Natural killer cell treated with Interleukin-12 subunit alpha and Interleukin-12 subunit beta and Interleukin-15 and Interleukin-18, amount 100 ng/mL, for 72 hours (primary cell): ENCODE data around the gene VWA8. TPM values are rescaled to one million over a fixed set of nuclear protein-coding genes. Genes with fewer than 3 reads are reported as not detected.
"Not testable (repeated sequence)": the region's sequence is repeated elsewhere in the genome, so short reads cannot be mapped to it uniquely, and the experiment has no call there.

Source experiments
- ATAC-seq, 2 donors: fragments of 150-1000 bp; cut with Tn5 transposase in 1 of 2; sonication (Bioruptor Pico), chemical (Tn5 transposase) in 1 of 2; 2 replicates each; pipeline ENCODE4 v1.10.0; 2021
- DNase-seq: peaks from one replicate; pipeline ENCODE4 v3.0.0; 2022; ENCODE audit warnings: low spot score
- H3K27ac Mint-ChIP-seq, 2 donors: 1 replicate in 1 of 2; 2 replicates in 1 of 2; pipeline ENCODE4 v1.8.0; 2022; ENCODE audit warnings: mixed read lengths in 2 of 2, mild to moderate bottlenecking in 1 of 2, moderate library complexity in 1 of 2
- H3K27me3 Mint-ChIP-seq, 2 donors: 1 replicate in 1 of 2; 2 replicates in 1 of 2; pipeline ENCODE4 v1.8.0; 2022; ENCODE audit warnings: mixed read lengths in 2 of 2
- H3K36me3 Mint-ChIP-seq: one replicate; pipeline ENCODE4 v1.8.0; 2022; ENCODE audit warnings: mixed read lengths
- H3K4me1 Mint-ChIP-seq, 2 donors: 1 replicate in 1 of 2; 2 replicates in 1 of 2; pipeline ENCODE4 v1.8.0; 2022; ENCODE audit warnings: low read depth in 2 of 2, mixed read lengths in 2 of 2, mild to moderate bottlenecking in 1 of 2
- H3K4me3 Mint-ChIP-seq: one replicate; pipeline ENCODE4 v1.8.0; 2022; ENCODE audit warnings: mixed read lengths
- H3K9me3 Mint-ChIP-seq: 2 replicates; pipeline ENCODE4 v1.8.0; 2022; ENCODE audit warnings: mixed read lengths
- total RNA-seq, 2 donors: library from RNA; stranded (reverse); gene quantifications; one replicate each; pipeline ENCODE4 v1.2.3, GENCODE V29; 2022

Gene VWA8
- total RNA-seq, 2 donors from 2014 or later, result 15.6 to 24.0 TPM

DNA sequence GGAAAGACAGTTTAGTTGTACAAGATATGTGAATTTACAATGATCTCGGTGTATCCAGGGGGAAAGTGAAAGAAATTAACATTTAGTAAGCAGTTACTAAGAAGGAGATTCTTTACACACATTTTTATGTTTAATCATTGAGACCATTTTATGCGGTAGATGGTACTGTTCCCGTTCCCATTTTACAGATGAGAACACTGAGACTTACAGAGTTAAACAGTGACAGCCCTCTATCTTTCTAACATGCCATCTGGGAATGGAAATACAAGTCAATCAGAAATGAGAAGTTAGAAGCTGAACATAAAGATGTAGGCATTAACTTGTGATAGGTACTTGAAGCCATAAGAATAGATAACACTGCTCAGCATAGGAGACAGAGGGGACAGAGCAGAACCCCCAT, 144.9 kb downstream of the VWA8 start:
- no peaks in the 10 kb centered on the region for H3K9me3 Mint-ChIP-seq
- no peak overlapping the region for H3K4me3 Mint-ChIP-seq
- no peak for ATAC-seq
- H3K27ac Mint-ChIP-seq, result no peak overlapping the region
- H3K27me3 Mint-ChIP-seq, result no peaks in the 10 kb centered on the region
- no peak for DNase-seq
- H3K36me3 Mint-ChIP-seq, result peaks cover 12% of the 10 kb centered on the region
- peaks cover 13 to 16% of the 10 kb centered on the region in 2 donors for H3K4me1 Mint-ChIP-seq

GRCh38 chr13:41813426-41813825, 147.5 kb downstream of the VWA8 start:
- H3K27me3 Mint-ChIP-seq, result no peaks in the 10 kb centered on the region
- peaks cover 28% of the 10 kb centered on the region for H3K36me3 Mint-ChIP-seq
- peaks cover 27 to 31% of the 10 kb centered on the region in 2 donors for H3K4me1 Mint-ChIP-seq
- DNase-seq, result no peak
- ATAC-seq, result no peak
- H3K4me3 Mint-ChIP-seq, result no peak overlapping the region
- no peak overlapping the region for H3K27ac Mint-ChIP-seq
- no peaks in the 10 kb centered on the region for H3K9me3 Mint-ChIP-seq

DNA sequence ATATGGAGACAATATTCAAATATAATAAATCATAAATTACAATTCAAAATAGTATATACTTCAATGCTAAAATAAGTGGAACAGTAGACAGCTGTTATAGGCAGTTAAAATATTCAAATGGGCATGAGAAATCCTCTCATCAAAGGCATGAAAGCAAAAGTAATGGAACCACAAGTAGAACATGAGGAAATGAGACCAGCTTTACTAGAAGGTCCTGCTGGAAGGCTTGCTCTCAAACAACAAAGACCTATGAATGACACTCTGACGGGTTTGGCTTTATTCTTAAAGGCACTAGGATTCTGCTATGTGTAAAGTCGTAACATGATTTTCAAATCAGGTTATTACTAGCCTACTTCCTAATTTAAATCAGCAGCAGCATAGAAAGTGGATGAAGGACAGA, 148.1 kb downstream of the VWA8 start:
- Mint-ChIP-seq H3K27ac (no peak overlapping the region), H3K9me3 (no peaks in the 10 kb centered on the region), H3K4me1 (peaks cover 31 to 36% of the 10 kb centered on the region in 2 donors), H3K4me3 (no peak overlapping the region), H3K27me3 (no peaks in the 10 kb centered on the region), H3K36me3 (peaks cover 33% of the 10 kb centered on the region)
- ATAC-seq, result no peak
- no peak for DNase-seq

DNA sequence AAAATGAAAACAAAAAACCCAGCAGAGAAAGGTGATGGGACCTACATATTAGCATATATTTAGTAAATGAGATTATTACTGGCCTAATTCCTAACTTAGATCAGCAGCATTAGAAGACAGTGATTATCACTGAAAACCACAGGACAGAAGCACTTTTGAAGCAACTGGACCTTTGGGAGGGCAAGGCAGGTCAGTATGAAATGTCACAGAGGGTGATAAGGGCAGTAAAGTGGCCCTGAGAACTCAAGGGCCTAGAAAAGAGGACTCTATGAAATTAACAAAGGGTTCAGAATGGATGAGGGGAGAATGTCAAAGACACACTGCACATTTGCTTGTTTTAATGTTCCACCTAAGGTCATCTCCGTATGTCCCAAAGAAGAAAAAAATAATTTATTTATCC, 148.7 kb downstream of the VWA8 start:
- no peaks in the 10 kb centered on the region for H3K9me3 Mint-ChIP-seq
- peak overlapping the region; percentile 49 for H3K4me3 Mint-ChIP-seq
- no peak for ATAC-seq
- no peak for DNase-seq
- H3K27me3 Mint-ChIP-seq, result no peaks in the 10 kb centered on the region
- peak overlapping the region in 1 of 2 donors; percentile 20 for H3K27ac Mint-ChIP-seq
- peaks cover 34% of the 10 kb centered on the region for H3K36me3 Mint-ChIP-seq
- peaks cover 31 to 36% of the 10 kb centered on the region in 2 donors for H3K4me1 Mint-ChIP-seq

DNA sequence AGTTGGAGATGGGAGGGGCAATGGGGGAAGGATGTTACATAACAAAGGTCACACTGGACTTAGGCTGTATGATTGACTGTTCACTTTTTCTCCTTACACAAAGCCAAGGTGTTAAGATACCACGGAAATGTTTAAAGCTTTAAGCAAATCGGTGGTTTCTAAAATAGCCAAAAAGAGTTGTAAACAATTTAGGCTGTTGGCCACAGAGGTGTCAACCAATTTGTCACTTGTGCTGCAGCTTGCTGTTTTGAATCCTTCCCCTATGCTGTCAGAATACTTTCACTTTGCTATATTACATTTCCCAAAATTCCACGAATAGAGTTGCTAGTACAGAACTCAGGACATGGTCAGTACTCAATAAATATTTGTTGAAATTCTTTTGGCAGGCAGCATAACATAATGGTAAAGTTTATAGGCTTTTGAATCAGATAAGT, 149.3 kb downstream of the VWA8 start:
- Mint-ChIP-seq H3K9me3 (no peaks in the 10 kb centered on the region), H3K4me1 (peaks cover 31 to 36% of the 10 kb centered on the region in 2 donors), H3K27ac (peak overlapping the region in 1 of 2 donors; percentile 20), H3K27me3 (no peaks in the 10 kb centered on the region), H3K4me3 (peak overlapping the region; percentile 49), H3K36me3 (peaks cover 40% of the 10 kb centered on the region)
- ATAC-seq (peak; percentile 68 to 71), DNase-seq (no peak)

- H3K4me3 Mint-ChIP-seq, result peak overlapping the region; percentile 5
- H3K4me1 Mint-ChIP-seq, result peaks cover 31 to 36% of the 10 kb centered on the region in 2 donors
- ATAC-seq, result no peak
- H3K27me3 Mint-ChIP-seq, result no peaks in the 10 kb centered on the region
- peaks cover 41% of the 10 kb centered on the region for H3K36me3 Mint-ChIP-seq
- H3K27ac Mint-ChIP-seq, result no peak overlapping the region
- DNase-seq, result no peak
- H3K9me3 Mint-ChIP-seq, result no peaks in the 10 kb centered on the region
Observed at GRCh38 chr13:41809962-41810361, 150.9 kb downstream of the VWA8 start.

DNA sequence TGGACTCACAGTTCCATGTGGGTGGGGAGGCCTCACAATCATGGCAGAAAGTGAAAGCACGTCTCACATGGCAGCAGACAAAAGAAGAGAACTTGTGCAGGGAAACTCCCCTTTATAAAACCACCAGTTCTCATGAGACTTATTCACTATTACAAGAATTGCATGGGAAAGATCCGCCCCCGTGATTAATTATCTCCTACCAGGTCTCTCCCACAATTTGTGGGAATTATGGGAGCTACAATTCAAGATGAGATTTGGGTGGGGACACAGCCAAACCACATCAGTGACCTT, 157.5 kb downstream of the VWA8 start:
- peaks cover 5 to 18% of the 10 kb centered on the region in 2 donors for H3K4me1 Mint-ChIP-seq
- H3K27me3 Mint-ChIP-seq, H3K4me3 Mint-ChIP-seq, H3K27ac Mint-ChIP-seq, H3K9me3 Mint-ChIP-seq, ATAC-seq, DNase-seq: not testable (repeated sequence)
- H3K36me3 Mint-ChIP-seq, result peaks cover 48% of the 10 kb centered on the region

DNA sequence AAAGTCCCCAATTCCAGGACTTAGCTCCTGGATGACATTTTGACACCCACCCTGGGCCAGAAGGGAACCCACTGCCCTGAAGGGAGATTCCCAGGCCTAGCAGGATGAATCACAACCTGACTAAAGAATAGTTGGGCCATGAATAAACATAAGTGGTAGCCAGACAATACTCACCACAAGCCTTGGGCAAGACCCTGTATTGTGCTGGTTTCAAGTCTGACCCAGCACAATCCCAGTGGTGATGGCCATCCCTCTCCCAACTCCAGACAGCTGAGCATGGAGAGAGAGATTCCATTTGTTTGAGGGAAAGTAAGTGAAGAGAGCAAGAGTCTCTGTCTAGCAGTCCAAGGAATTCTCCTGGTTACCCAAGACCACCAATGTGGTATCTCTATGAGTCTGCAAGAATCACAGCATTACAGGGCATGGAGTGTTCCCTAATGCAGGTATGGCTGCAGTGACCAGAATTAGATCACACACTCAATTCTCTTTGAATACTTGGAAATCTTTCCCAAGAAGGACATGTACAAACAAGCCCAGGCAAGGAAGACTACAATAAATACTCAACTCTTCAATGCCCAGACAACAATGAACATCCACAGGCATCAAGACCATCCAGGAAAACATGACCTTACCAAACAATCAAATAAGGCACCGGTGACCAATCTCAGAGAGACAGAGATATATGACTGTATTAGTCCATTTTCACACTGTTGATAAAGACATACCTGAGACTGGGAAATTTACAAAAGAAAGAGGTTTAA, 158.0 kb downstream of the VWA8 start:
- no peak for ATAC-seq

GRCh38 chr13:41802043-41802683, 158.7 kb downstream of the VWA8 start:
- ATAC-seq (no peak), DNase-seq (no peak)
- H3K4me3 Mint-ChIP-seq, result no peak overlapping the region
- peaks cover 8% of the 10 kb centered on the region for H3K9me3 Mint-ChIP-seq
- no peaks in the 10 kb centered on the region for H3K27me3 Mint-ChIP-seq
- H3K36me3 Mint-ChIP-seq, result peaks cover 41% of the 10 kb centered on the region
- H3K4me1 Mint-ChIP-seq, result peaks cover 0 to 14% of the 10 kb centered on the region in 2 donors
- H3K27ac Mint-ChIP-seq, result no peak overlapping the region

More for the DNA sequence above, 158.0 kb downstream of the VWA8 start:
- H3K27ac Mint-ChIP-seq, result no peak overlapping the region
- H3K36me3 Mint-ChIP-seq, result peaks cover 43% of the 10 kb centered on the region
- H3K9me3 Mint-ChIP-seq, result peaks cover 8% of the 10 kb centered on the region
- no peaks in the 10 kb centered on the region for H3K27me3 Mint-ChIP-seq
- H3K4me1 Mint-ChIP-seq, result peaks cover 0 to 14% of the 10 kb centered on the region in 2 donors
- no peak for DNase-seq
- no peak overlapping the region for H3K4me3 Mint-ChIP-seq

DNA sequence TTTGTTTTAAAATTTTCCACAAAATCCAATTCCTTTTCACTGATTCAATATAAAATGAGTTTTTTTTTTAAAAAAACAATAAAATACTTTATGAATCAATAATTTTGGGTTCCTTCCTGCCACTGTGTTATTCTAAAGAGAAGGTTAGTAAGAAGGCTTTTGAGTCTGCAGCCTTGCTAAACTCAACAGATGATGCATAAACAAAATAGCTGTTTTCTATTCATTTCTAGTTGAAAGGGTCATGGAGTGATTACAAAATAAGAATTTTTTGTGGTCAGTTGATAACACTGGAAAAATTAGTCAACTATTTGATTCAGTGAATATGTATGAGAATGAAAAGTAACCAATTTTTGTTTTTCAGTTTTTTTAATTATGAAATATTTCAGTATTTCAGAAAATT, 169.9 kb downstream of the VWA8 start:
- Mint-ChIP-seq H3K27me3 (no peaks in the 10 kb centered on the region), H3K4me3 (no peak overlapping the region), H3K36me3 (no peaks in the 10 kb centered on the region), H3K4me1 (peaks cover 0 to 4% of the 10 kb centered on the region in 2 donors), H3K9me3 (no peaks in the 10 kb centered on the region), H3K27ac (no peak overlapping the region)
- ATAC-seq (no peak), DNase-seq (no peak)

DNA sequence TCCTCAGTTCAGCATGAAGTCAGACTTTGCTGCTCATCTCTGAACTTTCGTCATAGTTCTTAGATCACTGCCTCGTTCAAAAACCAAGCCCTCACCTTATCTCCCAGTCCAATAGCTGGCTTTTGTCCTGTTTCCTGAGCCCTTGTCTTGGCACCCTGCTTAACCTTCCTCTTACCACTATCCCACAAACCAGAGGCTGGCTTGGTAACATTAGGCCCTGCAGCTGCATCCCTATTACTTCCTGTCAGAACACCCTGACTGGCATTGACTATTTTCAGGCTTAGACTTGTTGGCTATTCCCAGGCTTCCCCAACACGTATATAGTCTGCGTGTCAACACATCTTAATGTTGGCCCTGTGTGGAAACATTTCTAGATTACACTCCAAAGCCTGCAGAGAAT, 172.4 kb downstream of the VWA8 start:
- ATAC-seq, result no peak

GRCh38 chr13:41785402-41786172, 175.3 kb downstream of the VWA8 start:
- H3K9me3 Mint-ChIP-seq, result no peaks in the 10 kb centered on the region
- ATAC-seq, result no peak
- H3K4me1 Mint-ChIP-seq, result peaks cover 0 to 4% of the 10 kb centered on the region in 2 donors
- no peak for DNase-seq
- H3K36me3 Mint-ChIP-seq, result no peaks in the 10 kb centered on the region
- no peaks in the 10 kb centered on the region for H3K27me3 Mint-ChIP-seq
- H3K27ac Mint-ChIP-seq, result no peak overlapping the region
- H3K4me3 Mint-ChIP-seq, result no peak overlapping the region

More for the DNA sequence above, 172.4 kb downstream of the VWA8 start:
- H3K27me3 Mint-ChIP-seq, result no peaks in the 10 kb centered on the region
- H3K4me3 Mint-ChIP-seq, result no peak overlapping the region
- peaks cover 0 to 4% of the 10 kb centered on the region in 2 donors for H3K4me1 Mint-ChIP-seq
- H3K27ac Mint-ChIP-seq, result no peak overlapping the region
- no peak for DNase-seq
- no peaks in the 10 kb centered on the region for H3K9me3 Mint-ChIP-seq
- no peaks in the 10 kb centered on the region for H3K36me3 Mint-ChIP-seq

GRCh38 chr13:41782086-41782485, 178.8 kb downstream of the VWA8 start:
- ATAC-seq (no peak), DNase-seq (no peak)
- no peak overlapping the region for H3K27ac Mint-ChIP-seq
- no peaks in the 10 kb centered on the region for H3K36me3 Mint-ChIP-seq
- H3K9me3 Mint-ChIP-seq, result no peaks in the 10 kb centered on the region
- no peak overlapping the region for H3K4me3 Mint-ChIP-seq
- H3K4me1 Mint-ChIP-seq, result no peaks in the 10 kb centered on the region
- H3K27me3 Mint-ChIP-seq, result no peaks in the 10 kb centered on the region
